HG02571 (cell line): ENCODE data around the gene CCL17.
"Not testable (repeated sequence)": the region's sequence is repeated elsewhere in the genome, so short reads cannot be mapped to it uniquely, and the experiment has no call there.

ENCODE experiments used
- ATAC-seq: cut with Tn5 transposase; IDR thresholded peaks from one replicate; pipeline ENCODE4 v1.9.1; 2021; ENCODE audit warnings: mild to moderate bottlenecking, moderate library complexity; ENCODE audit not compliant: unreplicated experiment

CCL17 gene

DNA sequence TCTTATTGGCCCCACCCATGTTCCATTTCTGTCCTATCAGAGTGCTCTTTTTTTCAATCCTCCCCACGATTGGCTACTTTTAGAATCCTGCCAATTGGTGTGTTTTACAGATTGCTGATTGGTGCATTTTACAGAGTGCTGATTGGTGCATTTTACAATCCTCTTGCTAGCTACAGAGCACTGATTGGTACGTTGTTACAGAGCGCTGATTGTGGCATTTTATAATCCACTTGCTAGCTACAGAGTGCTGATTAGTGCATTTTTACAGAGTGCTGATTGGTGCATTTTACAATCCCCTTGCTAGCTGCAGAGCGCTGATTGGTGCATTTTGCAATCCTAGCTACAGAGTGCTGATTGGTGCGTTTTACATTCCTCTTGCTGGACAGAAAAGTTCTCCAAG, 9.5 kb upstream of the CCL17 start:
- ATAC-seq = no peak

- ATAC-seq = no peak
Observed at GRCh38 chr16:57396786-57397185, 7.8 kb upstream of the CCL17 start.

DNA sequence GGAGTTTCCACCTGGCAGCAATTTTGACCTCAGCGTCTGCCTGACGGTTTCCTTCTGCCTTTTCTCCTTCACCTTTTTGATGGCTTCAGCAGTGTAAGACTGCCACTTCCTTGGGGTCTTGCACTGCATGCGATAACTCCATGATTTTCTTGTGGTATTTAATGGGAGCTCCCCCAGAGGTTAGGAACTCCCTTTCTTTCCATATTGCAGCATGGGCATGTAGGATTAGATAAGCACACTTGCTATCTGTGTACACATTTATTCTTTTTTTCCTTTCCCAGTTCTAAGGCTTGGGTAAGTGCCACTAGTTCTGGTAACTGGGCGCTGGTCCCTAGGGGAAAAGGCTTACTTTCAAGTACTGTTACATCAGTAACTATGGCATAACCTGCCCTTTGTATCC, 7.1 kb upstream of the CCL17 start:
- ATAC-seq = not testable (repeated sequence)

DNA sequence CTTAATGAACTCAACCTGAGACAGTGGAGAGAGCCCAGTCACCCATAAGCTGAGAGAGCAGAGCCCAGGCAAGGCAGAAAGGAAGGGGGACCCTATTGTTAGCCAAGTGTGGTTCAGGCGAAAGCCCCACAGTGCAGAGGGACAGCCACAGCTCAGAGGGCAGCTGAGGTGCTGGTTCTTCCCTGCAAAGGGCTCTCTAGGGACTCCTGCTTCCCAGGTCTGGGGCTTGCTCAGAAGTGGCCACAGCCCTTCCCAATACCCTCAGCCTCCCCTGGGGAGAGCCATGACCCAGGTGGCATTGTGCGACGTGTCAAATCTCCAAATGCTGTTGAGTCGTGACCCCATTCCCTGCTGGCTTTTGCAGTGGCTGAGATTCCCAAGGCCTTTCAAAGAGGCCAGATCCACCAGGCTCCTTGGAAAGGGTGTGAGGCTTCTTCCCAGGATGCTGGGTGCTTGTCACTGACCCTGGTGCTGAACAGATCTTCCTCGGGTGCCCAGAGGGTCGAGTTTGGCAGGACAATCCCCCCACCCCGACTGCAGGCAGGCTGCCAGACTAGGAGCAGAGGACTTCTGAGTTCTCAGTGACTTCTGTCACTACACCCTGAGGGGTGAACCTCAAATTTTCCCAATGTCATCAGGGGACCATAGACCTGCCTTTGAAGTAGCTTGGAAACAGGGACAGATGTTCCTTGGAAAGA, 2.5 kb upstream of the CCL17 start:
- no peak for ATAC-seq

GRCh38 chr16:57405097-57405496, 530 bp downstream of the CCL17 start:
- ATAC-seq = no peak

- ATAC-seq = no peak
Observed at GRCh38 chr16:57406881-57407280, 2.3 kb downstream of the CCL17 start.

DNA sequence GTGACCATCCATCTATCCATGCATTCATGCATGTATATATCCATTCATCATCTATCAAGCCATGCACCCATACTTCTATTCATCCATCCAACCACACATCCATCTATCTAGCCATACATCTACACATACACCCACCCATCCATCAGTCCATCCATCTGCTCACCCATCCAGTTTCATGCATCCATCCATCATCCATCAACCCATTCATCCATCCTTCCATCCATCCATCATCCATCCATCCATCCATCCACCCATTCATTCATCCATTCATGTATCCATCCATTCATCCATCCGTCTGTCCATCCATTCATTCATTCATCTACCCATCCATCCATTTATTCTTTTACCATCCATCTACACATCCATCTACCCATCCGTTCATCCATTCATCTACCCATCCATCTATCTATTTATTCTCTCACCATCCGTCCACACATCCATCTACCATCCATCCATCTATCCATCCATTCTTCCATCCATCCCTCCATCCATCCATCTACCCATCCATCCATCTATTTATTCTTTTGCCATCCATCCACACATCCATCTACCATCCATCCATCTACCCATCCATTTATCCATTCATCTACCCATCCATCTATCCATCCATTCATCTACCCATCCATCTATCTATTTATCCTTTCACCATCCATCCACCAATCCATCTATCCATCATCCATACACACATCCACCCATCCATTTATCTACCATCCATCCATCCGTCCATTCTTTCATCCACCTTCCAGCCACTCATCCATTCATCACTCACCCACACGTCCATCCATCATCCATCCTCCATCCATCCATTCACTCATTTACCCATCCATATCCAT, 3.2 kb downstream of the CCL17 start:
- no peak for ATAC-seq

GRCh38 chr16:57409065-57409464, 4.5 kb downstream of the CCL17 start:
- no peak for ATAC-seq

GRCh38 chr16:57409870-57410587, 5.5 kb downstream of the CCL17 start:
- no peak for ATAC-seq

GRCh38 chr16:57411362-57411976, 6.9 kb downstream of the CCL17 start:
- ATAC-seq = no peak

- ATAC-seq = no peak
Observed at GRCh38 chr16:57412584-57412983, 8.0 kb downstream of the CCL17 start.

- peak; percentile 40 for ATAC-seq
Observed at GRCh38 chr16:57413301-57413730, 8.7 kb downstream of the CCL17 start.

- ATAC-seq = no peak
Observed at GRCh38 chr16:57413733-57414132, 9.2 kb downstream of the CCL17 start.

DNA sequence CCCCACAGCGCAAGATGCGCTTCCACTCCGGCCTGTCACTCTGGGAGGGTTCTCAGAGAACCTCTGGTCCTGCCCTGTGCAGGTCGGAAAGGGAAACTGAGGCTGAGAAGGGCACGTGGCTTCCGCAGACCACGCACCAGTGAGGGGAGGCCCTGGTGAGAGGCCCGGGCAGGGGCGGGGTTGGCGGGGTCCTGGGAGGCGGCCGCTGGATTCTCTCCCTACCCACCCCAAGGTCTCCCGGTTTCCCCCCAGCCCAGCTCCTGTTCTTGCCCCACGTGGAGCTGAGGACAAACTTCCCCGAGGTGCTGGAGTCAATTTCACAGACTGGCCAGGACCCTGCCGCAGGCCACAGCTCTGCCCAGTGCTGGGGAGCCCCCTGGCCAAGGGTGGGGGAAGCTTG, 11.5 kb downstream of the CCL17 start:
- no peak for ATAC-seq

DNA sequence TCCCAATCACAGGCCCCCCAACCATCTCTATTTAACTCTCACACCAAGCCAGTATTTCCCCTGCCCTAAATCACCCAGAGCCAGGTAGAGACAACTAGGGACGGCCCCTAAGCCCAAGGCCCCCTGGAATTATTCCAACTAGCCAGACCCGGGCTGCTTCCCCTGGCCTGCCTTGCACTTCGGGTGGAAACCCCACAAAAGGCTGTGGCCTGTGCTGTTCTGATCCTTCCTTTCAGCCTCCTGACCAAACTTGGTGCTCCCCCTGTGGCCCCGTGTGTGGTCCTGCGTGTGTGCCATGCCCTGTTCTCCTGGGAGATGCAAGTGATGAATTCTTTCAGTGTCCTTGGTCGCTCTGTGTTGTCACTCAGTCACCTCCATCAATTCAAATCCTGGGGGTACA, 14.9 kb downstream of the CCL17 start:
- ATAC-seq = no peak

- ATAC-seq = no peak
Observed at GRCh38 chr16:57422026-57422944, 17.7 kb downstream of the CCL17 start.

DNA sequence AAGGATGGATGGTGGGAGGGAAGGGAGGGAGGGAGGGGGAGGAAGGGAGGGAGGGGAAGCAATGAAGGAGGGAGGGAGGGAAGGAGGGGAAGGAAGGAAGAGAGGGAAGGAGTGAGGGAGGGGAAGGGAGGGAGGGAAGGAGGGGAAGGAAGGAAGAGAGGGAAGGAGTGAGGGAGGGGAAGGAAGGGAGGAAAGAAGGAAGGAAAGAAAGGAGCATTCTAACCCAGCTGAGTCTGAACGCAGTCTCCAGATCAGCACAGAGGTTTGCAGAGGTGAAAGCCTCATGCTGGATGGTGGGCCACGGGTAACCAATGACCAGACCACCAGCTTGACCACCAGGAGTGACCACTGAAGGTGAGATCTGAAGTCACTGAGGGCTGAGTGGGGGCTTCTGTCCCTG, 18.6 kb downstream of the CCL17 start:
- no peak for ATAC-seq

DNA sequence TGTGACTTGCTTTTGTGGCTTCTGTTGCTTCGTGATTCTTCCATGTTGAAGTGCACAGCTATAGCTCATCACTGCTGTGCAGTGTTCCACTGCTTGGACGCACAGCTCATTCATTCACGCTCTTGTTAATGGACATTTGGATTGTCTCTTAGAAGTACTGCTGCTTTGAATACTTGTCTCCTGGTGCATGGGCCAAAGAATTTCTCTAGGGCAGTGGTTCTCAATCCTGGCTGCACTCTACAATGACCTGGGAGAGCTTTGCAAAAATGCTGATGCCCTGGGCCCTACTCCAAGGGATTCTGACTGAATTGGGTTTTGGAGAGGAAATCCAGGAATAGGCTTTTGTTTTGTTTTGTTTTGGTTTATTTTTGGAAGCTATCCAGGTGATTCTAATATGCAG, 20.0 kb downstream of the CCL17 start:
- ATAC-seq = no peak

GRCh38 chr16:57426356-57426755, 21.8 kb downstream of the CCL17 start:
- no peak for ATAC-seq

DNA sequence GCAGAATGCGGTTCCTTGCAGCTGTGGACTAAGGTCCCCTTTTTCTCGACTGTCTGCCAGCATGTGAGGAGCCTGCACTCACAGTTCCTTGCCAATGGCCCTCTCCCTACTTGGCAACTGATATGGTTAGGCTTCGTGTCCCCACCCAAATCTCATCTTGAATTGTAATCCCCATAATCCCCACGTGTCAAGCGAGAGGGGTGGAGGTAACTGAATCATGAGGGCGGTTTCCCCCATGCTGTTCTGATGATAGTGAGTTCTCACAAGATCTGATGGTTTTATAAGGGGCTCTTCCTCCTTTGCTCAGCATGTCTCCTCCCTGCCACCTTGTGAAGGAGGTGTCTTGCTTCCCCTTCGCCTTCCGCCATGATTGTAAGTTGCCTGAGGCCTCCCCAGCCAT, 22.7 kb downstream of the CCL17 start:
- no peak for ATAC-seq
